Measurements from ENCODE around the gene OPRM1. TPM values are rescaled to one million over a fixed set of nuclear protein-coding genes. Genes with fewer than 3 reads are reported as not detected.
"Not testable (repeated sequence)": the region's sequence is repeated elsewhere in the genome, so short reads cannot be mapped to it uniquely, and the experiment has no call there.

Gene OPRM1
- polyA plus RNA-seq, 12 donors, result not detected

- no peak for DNase-seq
Observed at GRCh38 chr6:154239392-154239791, 200.4 kb downstream of the OPRM1 start.

GRCh38 chr6:154241061-154241460 is 202.0 kb downstream of the OPRM1 start:
- not testable (repeated sequence) for DNase-seq

- DNase-seq, result no peak
Observed at GRCh38 chr6:154241581-154241980, 202.5 kb downstream of the OPRM1 start.

GRCh38 chr6:154242617-154243357 is 203.7 kb downstream of the OPRM1 start:
- DNase-seq, result no peak

GRCh38 chr6:154243793-154244750 is 205.0 kb downstream of the OPRM1 start:
- no peak for DNase-seq

- DNase-seq, result no peak
Observed at GRCh38 chr6:154245506-154245905, 206.5 kb downstream of the OPRM1 start.

GRCh38 chr6:154246723-154247118 is 207.7 kb downstream of the OPRM1 start:
- DNase-seq, result no peak

GRCh38 chr6:154247119-154247861 is 208.2 kb downstream of the OPRM1 start:
- no peak for DNase-seq

- DNase-seq, result no peak
Observed at GRCh38 chr6:154249499-154250298, 210.7 kb downstream of the OPRM1 start.

- no peak for DNase-seq
Observed at GRCh38 chr6:154251116-154251515, 212.1 kb downstream of the OPRM1 start.

GRCh38 chr6:154252678-154253077 is 213.6 kb downstream of the OPRM1 start:
- no peak for DNase-seq

- no peak for DNase-seq
Observed at GRCh38 chr6:154257067-154257466, 218.0 kb downstream of the OPRM1 start.

GRCh38 chr6:154258064-154258757 is 219.2 kb downstream of the OPRM1 start:
- DNase-seq, result no peak

- no peak for DNase-seq
Observed at GRCh38 chr6:154261688-154262397, 222.8 kb downstream of the OPRM1 start.

- no peak for DNase-seq
Observed at GRCh38 chr6:154266560-154267099, 227.6 kb downstream of the OPRM1 start.

- no peak for DNase-seq
Observed at GRCh38 chr6:154267508-154268106, 228.6 kb downstream of the OPRM1 start.

- no peak for DNase-seq
Observed at GRCh38 chr6:154268486-154268885, 229.4 kb downstream of the OPRM1 start.

- no peak for DNase-seq
Observed at GRCh38 chr6:154274168-154274567, 235.1 kb downstream of the OPRM1 start.
